Measurements from ENCODE around the gene THSD7A. TPM values are rescaled to one million over a fixed set of nuclear protein-coding genes. Genes with fewer than 3 reads are reported as not detected.

THSD7A gene
- total RNA-seq, 1 donor from 2014 or later = 3.5 TPM

GRCh38 chr7:11404355-11404754 lies 427.6 kb downstream of the THSD7A start:
- H3K9ac ChIP-seq (ENCODE audit: low read length) = no peak overlapping the region
- H3K9me3 Mint-ChIP-seq (ENCODE audit: unreplicated experiment) = no peaks in the 10 kb centered on the region
- no peaks in the 10 kb centered on the region for H3K4me1 Mint-ChIP-seq (ENCODE audit: low read depth, unreplicated experiment)
- no peaks in the 10 kb centered on the region for H3K9me3 ChIP-seq (ENCODE audit: insufficient read depth, low read depth, low read length)
- no peak overlapping the region for H3K4me2 ChIP-seq (ENCODE audit: low read length)
- FAIRE-seq (no peak), DNase-seq (ENCODE audit: low read depth) (no peak)
- H2AFZ ChIP-seq (ENCODE audit: low read depth, low read length) = no peak overlapping the region
- H3K4me3 ChIP-seq (ENCODE audit: insufficient read depth, low read depth, low read length) = no peak overlapping the region
- no peaks in the 10 kb centered on the region for H3K4me1 ChIP-seq (ENCODE audit: insufficient read depth, low read length)
- no peak overlapping the region for H3K27ac ChIP-seq (ENCODE audit: low read depth, low read length)
- no peaks in the 10 kb centered on the region for H3K27me3 Mint-ChIP-seq (ENCODE audit: low read depth, unreplicated experiment)
- H4K20me1 ChIP-seq (ENCODE audit: insufficient read depth, low read length) = no peaks in the 10 kb centered on the region
- no peaks in the 10 kb centered on the region for H3K36me3 ChIP-seq (ENCODE audit: insufficient read depth, low read length)
- H3K27ac Mint-ChIP-seq (ENCODE audit: unreplicated experiment) = no peak overlapping the region
- H3K79me2 ChIP-seq (ENCODE audit: insufficient read depth, low read length) = no peaks in the 10 kb centered on the region
- H3K27me3 ChIP-seq (ENCODE audit: insufficient read depth, low read length) = no peaks in the 10 kb centered on the region
- no peak overlapping the region for H3K4me3 Mint-ChIP-seq (ENCODE audit: unreplicated experiment)
- no peaks in the 10 kb centered on the region for H3K36me3 Mint-ChIP-seq (ENCODE audit: low read depth, unreplicated experiment)
- TF ChIP-seq EZH2 (IDR thresholded peaks at IDR 0.05; ENCODE audit: insufficient read depth, low read length) = no peak
- TF ChIP-seq CTCF (IDR thresholded peaks at IDR 0.05; ENCODE audit: insufficient read depth, low read depth, low read length) = no peak

GRCh38 chr7:11403781-11404180 lies 428.2 kb downstream of the THSD7A start:
- H3K27me3 ChIP-seq (ENCODE audit: insufficient read depth, low read length) = no peaks in the 10 kb centered on the region
- no peaks in the 10 kb centered on the region for H3K4me1 Mint-ChIP-seq (ENCODE audit: low read depth, unreplicated experiment)
- no peak overlapping the region for H3K27ac Mint-ChIP-seq (ENCODE audit: unreplicated experiment)

More at GRCh38 chr7:11403781-11404180, 428.2 kb downstream of the THSD7A start:
- no peak overlapping the region for H3K4me3 ChIP-seq (ENCODE audit: insufficient read depth, low read depth, low read length)
- no peaks in the 10 kb centered on the region for H4K20me1 ChIP-seq (ENCODE audit: insufficient read depth, low read length)
- no peak overlapping the region for H3K9ac ChIP-seq (ENCODE audit: low read length)
- DNase-seq (ENCODE audit: low read depth) (no peak), FAIRE-seq (no peak)
- H3K4me3 Mint-ChIP-seq (ENCODE audit: unreplicated experiment) = no peak overlapping the region
- H3K79me2 ChIP-seq (ENCODE audit: insufficient read depth, low read length) = no peaks in the 10 kb centered on the region
- TF ChIP-seq CTCF (IDR thresholded peaks at IDR 0.05; ENCODE audit: insufficient read depth, low read depth, low read length) (no peak), EZH2 (IDR thresholded peaks at IDR 0.05; ENCODE audit: insufficient read depth, low read length) (no peak)
- no peak overlapping the region for H2AFZ ChIP-seq (ENCODE audit: low read depth, low read length)
- H3K36me3 Mint-ChIP-seq (ENCODE audit: low read depth, unreplicated experiment) = no peaks in the 10 kb centered on the region
- H3K4me1 ChIP-seq (ENCODE audit: insufficient read depth, low read length) = no peaks in the 10 kb centered on the region
- H3K36me3 ChIP-seq (ENCODE audit: insufficient read depth, low read length) = no peaks in the 10 kb centered on the region
- H3K9me3 ChIP-seq (ENCODE audit: insufficient read depth, low read depth, low read length) = no peaks in the 10 kb centered on the region
- H3K27me3 Mint-ChIP-seq (ENCODE audit: low read depth, unreplicated experiment) = no peaks in the 10 kb centered on the region
- H3K4me2 ChIP-seq (ENCODE audit: low read length) = no peak overlapping the region
- no peak overlapping the region for H3K27ac ChIP-seq (ENCODE audit: low read depth, low read length)
- no peaks in the 10 kb centered on the region for H3K9me3 Mint-ChIP-seq (ENCODE audit: unreplicated experiment)
